Endodermal cell (in vitro differentiated cells): ENCODE measurements around the gene DGKD. TPM values are rescaled to one million over a fixed set of nuclear protein-coding genes. Genes with fewer than 3 reads are reported as not detected.

Experiments
- DNase-seq: peaks from one replicate; pipeline ENCODE4 v3.0.0-alpha.2; 2017
- H3K27ac ChIP-seq: 2 replicates; pipeline ENCODE4 v1.5.1; 2013; ENCODE audit warnings: mild to moderate bottlenecking, low read depth, low read length, moderate library complexity
- H3K27me3 ChIP-seq: 2 replicates; pipeline ENCODE4 v1.6.1; 2013; ENCODE audit warnings: mild to moderate bottlenecking, low read length, moderate library complexity; ENCODE audit not compliant: insufficient read depth, control insufficient read depth, poor library complexity, severe bottlenecking
- H3K36me3 ChIP-seq: 2 replicates; pipeline ENCODE4 v1.7.0; 2013; ENCODE audit warnings: mild to moderate bottlenecking, low read length, moderate library complexity; ENCODE audit not compliant: control insufficient read depth, insufficient read depth
- H3K4me1 ChIP-seq: one replicate; pipeline ENCODE4 v1.7.0; 2013; ENCODE audit warnings: low read length; ENCODE audit not compliant: control insufficient read depth, insufficient read depth
- H3K4me3 ChIP-seq: 2 replicates; pipeline ENCODE4 v1.5.1; 2013; ENCODE audit warnings: mild to moderate bottlenecking, low read length, moderate library complexity
- H3K9ac ChIP-seq: 2 replicates; pipeline ENCODE4 v1.6.1; 2013; ENCODE audit warnings: mild to moderate bottlenecking, low read length, moderate library complexity; ENCODE audit not compliant: poor library complexity, severe bottlenecking; ENCODE audit errors: extremely low read depth
- H3K9me3 ChIP-seq: 2 replicates; pipeline ENCODE4 v1.6.1; 2013; ENCODE audit warnings: mild to moderate bottlenecking, low read length, moderate library complexity; ENCODE audit not compliant: control insufficient read depth
- H3K27ac Mint-ChIP-seq: 2 replicates; pipeline ENCODE4 v1.8.0; 2020; ENCODE audit warnings: mixed read lengths
- H3K27me3 Mint-ChIP-seq: 2 replicates; pipeline ENCODE4 v1.8.0; 2021; ENCODE audit warnings: mild to moderate bottlenecking, mixed read lengths; ENCODE audit not compliant: insufficient read depth
- H3K36me3 Mint-ChIP-seq: 2 replicates; pipeline ENCODE4 v1.8.0; 2020; ENCODE audit warnings: low read depth, mixed read lengths
- H3K4me1 Mint-ChIP-seq: 2 replicates; pipeline ENCODE4 v1.8.0; 2020; ENCODE audit warnings: mixed read lengths
- H3K4me3 Mint-ChIP-seq: 2 replicates; pipeline ENCODE4 v1.8.0; 2020; ENCODE audit warnings: mild to moderate bottlenecking, moderate library complexity, mixed read lengths
- H3K9me3 Mint-ChIP-seq: 2 replicates; pipeline ENCODE4 v1.8.0; 2020; ENCODE audit warnings: mild to moderate bottlenecking, mixed read lengths
- CTCF ChIP-seq: fragments of 200-600 bp; sonication (generic); conservative IDR thresholded peaks from 2 replicates; pipeline ENCODE4 v1.5.0; 2021; ENCODE audit warnings: antibody characterized with exemption, mild to moderate bottlenecking
- WGBS, 2 experiments: methylation state at CpG; one replicate each; pipeline versions ENCODE4 v1.1.5 to v1.1.7; 2013; ENCODE audit warnings: missing lambda C conversion rate in 2 of 2, mixed read lengths in 1 of 2; ENCODE audit not compliant: insufficient coverage in 1 of 2, insufficient read length in 1 of 2; 5-methylcytosine and 5-hydroxymethylcytosine counted together
- total RNA-seq, 2 donors: library from RNA; stranded (reverse); fragmentation: NEBNext Ultra II Directional in 1 of 2; extraction: Animal tissue kit (Norgen Biotek cat#: 25700) in 1 of 2; gene quantifications; 2 replicates in 1 of 2; 3 replicates in 1 of 2; pipeline ENCODE4 v1.2.1, GENCODE V29; 2021

Gene DGKD
- total RNA-seq, 2 donors from 2014 or later = 39.2 to 46.9 TPM

GRCh38 chr2:233407771-233408181 lies 53.5 kb downstream of the DGKD start:
- Histone ChIP-seq H3K9ac (no peak overlapping the region), H3K27ac (no peak overlapping the region), H3K4me1 (peaks cover 13% of the 10 kb centered on the region), H3K36me3 (peaks cover 3% of the 10 kb centered on the region), H3K4me3 (no peak overlapping the region), H3K27me3 (no peaks in the 10 kb centered on the region), H3K9me3 (peaks cover 21% of the 10 kb centered on the region)
- Mint-ChIP-seq H3K4me3 (no peak overlapping the region), H3K27ac (no peak overlapping the region), H3K27me3 (no peaks in the 10 kb centered on the region), H3K36me3 (peaks cover 20% of the 10 kb centered on the region), H3K9me3 (peaks cover 24% of the 10 kb centered on the region), H3K4me1 (peaks cover 32% of the 10 kb centered on the region)
- WGBS, 2 experiments = 86 to 95% methylated on average over 8 of the region's 8 CpGs
- DNase-seq = no peak
- TF ChIP-seq CTCF = no peak

- Histone ChIP-seq H3K36me3 (peaks cover 3% of the 10 kb centered on the region), H3K4me3 (no peak overlapping the region), H3K4me1 (peaks cover 13% of the 10 kb centered on the region), H3K27ac (no peak overlapping the region), H3K9ac (no peak overlapping the region), H3K27me3 (no peaks in the 10 kb centered on the region), H3K9me3 (peaks cover 29% of the 10 kb centered on the region)
- Mint-ChIP-seq H3K9me3 (peaks cover 32% of the 10 kb centered on the region), H3K27ac (no peak overlapping the region), H3K4me1 (peaks cover 30% of the 10 kb centered on the region), H3K4me3 (no peak overlapping the region), H3K36me3 (peaks cover 23% of the 10 kb centered on the region), H3K27me3 (no peaks in the 10 kb centered on the region)
- DNase-seq = peak; percentile 72
- 48 to 50% methylated on average over 7 to 9 of the region's 9 CpGs for WGBS, 2 experiments
- no peak for TF ChIP-seq CTCF
These were observed 54.3 kb downstream of the DGKD start for GRCh38 chr2:233408366-233409285.

- no peaks in the 10 kb centered on the region for H3K27me3 Mint-ChIP-seq
- 76 to 83% methylated on average over 2 to 3 of the region's 6 CpGs for WGBS, 2 experiments
These were observed 55.1 kb downstream of the DGKD start for GRCh38 chr2:233409286-233409991.

More at GRCh38 chr2:233409286-233409991, 55.1 kb downstream of the DGKD start:
- H3K36me3 Mint-ChIP-seq = peaks cover 21% of the 10 kb centered on the region
- TF ChIP-seq CTCF = no peak
- Histone ChIP-seq H3K9ac (no peak overlapping the region), H3K36me3 (peaks cover 3% of the 10 kb centered on the region), H3K4me3 (no peak overlapping the region), H3K27me3 (no peaks in the 10 kb centered on the region), H3K27ac (no peak overlapping the region), H3K4me1 (peaks cover 13% of the 10 kb centered on the region), H3K9me3 (peaks cover 29% of the 10 kb centered on the region)
- DNase-seq = no peak
- H3K4me1 Mint-ChIP-seq = peaks cover 27% of the 10 kb centered on the region
- peak overlapping the region; percentile 55 for H3K27ac Mint-ChIP-seq
- no peak overlapping the region for H3K4me3 Mint-ChIP-seq
- peaks cover 32% of the 10 kb centered on the region for H3K9me3 Mint-ChIP-seq
